Mesenchymal stem cell (in vitro differentiated cells and primary cell): ENCODE data around the gene FADS2.
A peak's percentile ranks its signal among the peaks of the same experiment; 100 is the strongest.

Experiments used
- DNase-seq: peaks from one replicate; pipeline ENCODE4 v3.0.0-alpha.2; 2013
- H2AFZ ChIP-seq: one replicate; pipeline ENCODE4 v1.6.1; 2013; ENCODE audit warnings: low read depth, mild to moderate bottlenecking, control low read depth, inconsistent platforms, low read length, moderate library complexity
- H2AK5ac ChIP-seq: 2 replicates; pipeline ENCODE4 v1.6.1; 2013; ENCODE audit warnings: low read length, moderate library complexity, mild to moderate bottlenecking, inconsistent platforms; ENCODE audit not compliant: severe bottlenecking
- H2BK120ac ChIP-seq: one replicate; pipeline ENCODE4 v1.6.1; 2013; ENCODE audit warnings: low read depth, mild to moderate bottlenecking, inconsistent platforms, low read length, moderate library complexity
- H2BK12ac ChIP-seq, 2 experiments: one replicate each; pipeline ENCODE4 v1.6.1; 2013; ENCODE audit warnings: inconsistent platforms in 2 of 2, low read length in 2 of 2, mild to moderate bottlenecking in 2 of 2, moderate library complexity in 2 of 2, control low read depth in 1 of 2
- H2BK15ac ChIP-seq: one replicate; pipeline ENCODE4 v1.6.1; 2013; ENCODE audit warnings: mild to moderate bottlenecking, low read depth, inconsistent platforms; ENCODE audit not compliant: poor library complexity, severe bottlenecking
- H2BK5ac ChIP-seq: 2 replicates; pipeline ENCODE4 v1.6.1; 2013; ENCODE audit warnings: low read depth, mild to moderate bottlenecking, low read length, control low read depth, inconsistent platforms; ENCODE audit not compliant: poor library complexity, severe bottlenecking
- H3K14ac ChIP-seq, 2 experiments: one replicate each; pipeline ENCODE4 v1.6.1; 2013; ENCODE audit warnings: inconsistent platforms in 2 of 2, low read length in 2 of 2, control low read depth in 1 of 2, mild to moderate bottlenecking in 1 of 2, moderate library complexity in 1 of 2
- H3K18ac ChIP-seq, 2 experiments: one replicate each; pipeline ENCODE4 v1.6.1; 2013; ENCODE audit warnings: inconsistent platforms in 2 of 2, low read length in 2 of 2, control low read depth in 1 of 2, low read depth in 1 of 2, mild to moderate bottlenecking in 1 of 2
- H3K23ac ChIP-seq, 2 experiments: one replicate each; pipeline ENCODE4 v1.6.1; 2013; ENCODE audit warnings: inconsistent platforms in 2 of 2, low read length in 2 of 2, mild to moderate bottlenecking in 2 of 2, moderate library complexity in 2 of 2, control low read depth in 1 of 2
- H3K27ac ChIP-seq: 2 replicates; pipeline ENCODE4 v1.5.1; 2013; ENCODE audit warnings: mild to moderate bottlenecking, moderate library complexity, low read length, control low read depth, inconsistent platforms; ENCODE audit not compliant: poor library complexity, severe bottlenecking
- H3K27me3 ChIP-seq, 2 experiments: 2 replicates each; pipeline versions ENCODE4 v1.6.1 to v1.7.0; 2013; ENCODE audit warnings: low read length in 2 of 2, mild to moderate bottlenecking in 2 of 2, moderate library complexity in 2 of 2, control low read depth in 1 of 2, inconsistent platforms in 1 of 2; ENCODE audit not compliant: control insufficient read depth in 1 of 2, insufficient read depth in 1 of 2
- H3K36me3 ChIP-seq, 2 experiments: 2 replicates each; pipeline versions ENCODE4 v1.6.1 to v1.7.0; 2013; ENCODE audit warnings: low read length in 2 of 2, control low read depth in 1 of 2, inconsistent platforms in 1 of 2, low read depth in 1 of 2, mild to moderate bottlenecking in 1 of 2; ENCODE audit not compliant: insufficient read depth in 2 of 2, control insufficient read depth in 1 of 2
- H3K4ac ChIP-seq, 2 experiments: one replicate each; pipeline ENCODE4 v1.6.1; 2013; ENCODE audit warnings: inconsistent platforms in 2 of 2, low read length in 2 of 2, mild to moderate bottlenecking in 2 of 2, moderate library complexity in 2 of 2, control low read depth in 1 of 2, low read depth in 1 of 2
- H3K4me1 ChIP-seq: 2 replicates; pipeline ENCODE4 v1.6.1; 2013; ENCODE audit warnings: low read depth, low read length, control low read depth; ENCODE audit not compliant: control insufficient read depth, insufficient read depth
- H3K4me2 ChIP-seq: 2 replicates; pipeline ENCODE4 v1.6.1; 2013; ENCODE audit warnings: low read length, mild to moderate bottlenecking, inconsistent platforms; ENCODE audit not compliant: poor library complexity, severe bottlenecking
- H3K4me3 ChIP-seq, 2 experiments: 2 replicates each; pipeline versions ENCODE4 v1.5.1 to v1.7.0; 2013; ENCODE audit warnings: low read length in 2 of 2, mild to moderate bottlenecking in 2 of 2, control low read depth in 1 of 2, low read depth in 1 of 2; ENCODE audit not compliant: insufficient read depth in 1 of 2
- H3K79me1 ChIP-seq: replicated peaks from 2 replicates; pipeline ENCODE4 v1.6.1; 2013; ENCODE audit warnings: mild to moderate bottlenecking, control low read depth, low read length, inconsistent platforms; ENCODE audit not compliant: poor library complexity, severe bottlenecking
- H3K9ac ChIP-seq: 2 replicates; pipeline ENCODE4 v1.7.0; 2013; ENCODE audit warnings: mild to moderate bottlenecking, low read length, moderate library complexity
- H3K9me3 ChIP-seq: 2 replicates; pipeline ENCODE4 v1.7.0; 2013; ENCODE audit warnings: mild to moderate bottlenecking, low read length; ENCODE audit not compliant: control insufficient read depth
- H4K8ac ChIP-seq: one replicate; pipeline ENCODE4 v1.6.1; 2013; ENCODE audit warnings: inconsistent platforms, mild to moderate bottlenecking, low read length, moderate library complexity
- H4K91ac ChIP-seq: one replicate; pipeline ENCODE4 v1.6.1; 2013; ENCODE audit warnings: mild to moderate bottlenecking, low read length, inconsistent platforms
- WGBS: methylation state at CpG from one replicate; pipeline ENCODE4 v1.1.7; 2013; ENCODE audit warnings: mixed read lengths; 5-methylcytosine and 5-hydroxymethylcytosine counted together

The FADS2 gene

DNA sequence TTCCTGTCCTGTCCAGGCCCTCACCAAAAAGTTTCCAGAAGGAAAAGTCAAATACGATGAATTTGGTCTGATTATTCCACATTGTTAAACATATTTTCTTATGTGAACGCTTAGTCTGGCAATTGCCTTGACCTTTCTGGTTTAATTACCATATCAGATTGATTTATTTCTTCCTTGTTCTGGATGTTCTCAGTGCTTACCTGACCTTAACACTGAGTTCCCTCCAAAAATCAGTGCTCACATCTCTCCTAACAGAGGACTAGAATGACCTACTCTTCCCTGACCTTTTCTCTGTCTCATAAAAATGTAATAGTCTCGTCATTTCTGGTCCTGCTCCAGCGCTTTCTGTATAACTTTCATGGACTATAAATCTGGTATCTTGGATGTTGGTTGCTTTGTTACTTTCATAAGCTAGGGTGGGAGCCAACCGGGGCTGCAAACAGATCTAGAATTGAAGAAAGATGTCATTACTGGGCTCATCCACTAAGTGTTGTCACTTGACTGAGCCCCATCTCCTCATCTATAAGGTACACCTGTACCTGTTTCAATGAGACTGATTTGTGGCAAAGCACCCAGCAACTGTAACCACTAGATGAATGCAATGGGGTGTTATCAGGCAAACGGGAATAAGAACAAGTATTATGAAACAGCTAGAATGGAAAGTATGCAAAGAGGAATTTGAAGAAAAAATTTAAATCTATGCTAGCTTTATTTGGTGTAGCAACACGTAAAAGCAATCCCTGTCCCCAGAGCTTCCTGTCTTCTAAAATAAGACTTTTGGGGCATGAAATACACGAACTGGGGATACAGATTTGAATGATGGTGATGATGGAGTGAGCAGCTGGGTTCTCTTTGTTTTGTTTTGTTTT lies 2.4 kb downstream of the FADS2 start:
- H3K4me3 ChIP-seq = peak overlapping the region in 1 of 2 experiments; percentile 87
- no peak overlapping the region for H2AK5ac ChIP-seq
- H3K27me3 ChIP-seq = no peaks in the 10 kb centered on the region
- no peak overlapping the region for H4K8ac ChIP-seq
- peaks cover 13% of the 10 kb centered on the region for H3K79me1 ChIP-seq
- H3K36me3 ChIP-seq = peaks cover 10 to 26% of the 10 kb centered on the region in 2 experiments
- peaks cover 43% of the 10 kb centered on the region for H3K4me1 ChIP-seq
- no peak overlapping the region for H2BK15ac ChIP-seq
- H2BK5ac ChIP-seq = no peak overlapping the region
- H2BK120ac ChIP-seq = no peak overlapping the region
- no peak overlapping the region for H4K91ac ChIP-seq
- DNase-seq = no peak
- H3K18ac ChIP-seq = no peak overlapping the region
- no peak overlapping the region for H3K27ac ChIP-seq
- peak overlapping the region; percentile 3 for H3K9ac ChIP-seq
- H2AFZ ChIP-seq = no peak overlapping the region
- no peak overlapping the region for H3K23ac ChIP-seq
- no peak overlapping the region for H3K14ac ChIP-seq
- 54% methylated on average over 6 of the region's 8 CpGs for WGBS
- H2BK12ac ChIP-seq = no peak overlapping the region
- peak overlapping the region in 1 of 2 experiments; percentile 38 for H3K4ac ChIP-seq
- H3K9me3 ChIP-seq = no peaks in the 10 kb centered on the region
- H3K4me2 ChIP-seq = no peak overlapping the region

DNA sequence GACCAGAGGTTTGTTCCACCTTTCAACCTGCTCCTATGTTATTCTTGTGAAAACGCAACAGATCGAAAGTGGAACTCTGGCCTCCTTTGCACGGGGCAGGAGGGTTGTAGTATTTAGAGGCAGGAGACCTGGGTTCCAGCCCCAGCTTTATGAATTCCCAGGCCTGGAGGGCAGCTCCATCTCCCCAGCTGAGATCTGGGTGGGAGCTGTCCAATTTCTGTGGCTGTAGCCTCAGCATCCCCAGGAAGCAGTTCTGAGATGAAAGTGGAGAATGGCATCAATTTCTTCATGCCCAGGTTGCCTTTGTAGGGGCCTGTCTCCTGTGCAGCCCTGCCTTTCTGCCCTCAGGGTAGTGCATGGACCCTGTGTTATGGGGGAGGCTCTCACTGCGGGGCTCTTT lies 4.1 kb downstream of the FADS2 start:
- Histone ChIP-seq H3K23ac (no peak overlapping the region), H3K4me1 (peaks cover 39% of the 10 kb centered on the region), H3K18ac (no peak overlapping the region), H2BK120ac (no peak overlapping the region), H3K4ac (no peak overlapping the region), H3K27me3 (no peaks in the 10 kb centered on the region), H2BK12ac (no peak overlapping the region), H2AK5ac (no peak overlapping the region), H3K4me2 (no peak overlapping the region), H3K27ac (no peak overlapping the region), H3K79me1 (peaks cover 14% of the 10 kb centered on the region), H3K4me3 (no peak overlapping the region), H2AFZ (no peak overlapping the region), H4K91ac (no peak overlapping the region), H3K36me3 (peaks cover 10 to 27% of the 10 kb centered on the region in 2 experiments), H2BK15ac (no peak overlapping the region), H3K9ac (no peak overlapping the region), H3K14ac (no peak overlapping the region), H3K9me3 (no peaks in the 10 kb centered on the region), H4K8ac (no peak overlapping the region), H2BK5ac (no peak overlapping the region)
- WGBS = 93% methylated on average over 4 of the region's 4 CpGs
- DNase-seq = no peak

DNA sequence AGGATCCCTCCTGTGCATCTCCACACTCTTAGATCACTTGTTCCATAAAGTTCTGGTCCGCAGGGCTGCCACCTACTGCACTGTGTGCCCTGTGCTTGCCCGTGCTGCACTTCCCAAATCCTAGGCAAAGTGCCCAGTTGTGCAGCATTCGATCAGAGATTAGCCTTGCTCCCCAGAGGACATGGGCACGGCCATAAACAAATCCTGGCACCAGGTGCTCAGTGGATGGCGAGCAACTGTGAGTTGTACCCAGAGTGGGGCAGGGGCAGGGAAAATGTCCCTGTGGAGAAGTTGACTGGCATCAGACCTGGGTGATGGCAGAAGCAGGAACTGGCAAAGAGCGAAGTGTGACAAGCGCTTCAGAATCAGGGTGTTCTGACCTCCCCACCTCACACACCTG lies 4.7 kb downstream of the FADS2 start:
- Histone ChIP-seq H3K36me3 (peaks cover 15 to 32% of the 10 kb centered on the region in 2 experiments), H3K9ac (no peak overlapping the region), H3K23ac (peak overlapping the region in 1 of 2 experiments; percentile 46), H3K4me3 (no peak overlapping the region), H3K27ac (no peak overlapping the region), H2BK15ac (peak overlapping the region; percentile 37), H3K14ac (peak overlapping the region in 1 of 2 experiments; percentile 84), H3K9me3 (no peaks in the 10 kb centered on the region), H3K79me1 (peaks cover 19% of the 10 kb centered on the region), H2AFZ (no peak overlapping the region), H4K91ac (no peak overlapping the region), H3K4me2 (no peak overlapping the region), H2BK12ac (peak overlapping the region in 1 of 2 experiments; percentile 29), H2BK5ac (no peak overlapping the region), H3K27me3 (no peaks in the 10 kb centered on the region), H2BK120ac (no peak overlapping the region), H3K18ac (no peak overlapping the region), H2AK5ac (no peak overlapping the region), H3K4ac (no peak overlapping the region), H4K8ac (peak overlapping the region; percentile 13), H3K4me1 (peaks cover 39% of the 10 kb centered on the region)
- 96% methylated on average over 7 of the region's 7 CpGs for WGBS
- no peak for DNase-seq

DNA sequence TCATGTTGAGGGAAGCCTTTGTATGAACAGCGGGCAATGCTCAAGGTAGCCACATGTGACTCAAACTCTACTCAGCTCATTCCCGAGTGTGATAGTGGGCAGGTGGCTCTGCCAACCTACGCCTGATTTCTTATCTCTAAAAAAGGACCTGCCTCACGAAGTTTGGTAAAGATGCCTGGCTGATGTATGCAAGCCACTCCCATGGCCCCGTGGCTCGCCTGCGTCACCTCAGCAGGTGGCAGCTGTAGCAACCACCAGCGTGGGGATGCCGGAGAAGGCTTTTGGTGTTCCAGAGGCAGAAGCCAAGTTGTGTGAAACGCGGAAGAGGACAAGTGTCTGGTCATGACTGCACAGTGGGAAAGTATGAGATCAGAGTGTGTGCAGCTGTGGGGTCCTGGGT lies 5.4 kb downstream of the FADS2 start:
- peak overlapping the region in 1 of 2 experiments; percentile 90 for H2BK12ac ChIP-seq

More for the DNA sequence above, 5.4 kb downstream of the FADS2 start:
- WGBS = 96% methylated on average over 11 of the region's 11 CpGs
- H4K8ac ChIP-seq = no peak overlapping the region
- H3K18ac ChIP-seq = peak overlapping the region in 1 of 2 experiments; percentile 35
- no peak overlapping the region for H3K4me2 ChIP-seq
- no peak overlapping the region for H3K4me3 ChIP-seq
- H3K9me3 ChIP-seq = no peaks in the 10 kb centered on the region
- no peak overlapping the region for H2BK5ac ChIP-seq
- no peak overlapping the region for H3K23ac ChIP-seq
- no peak for DNase-seq
- no peak overlapping the region for H3K9ac ChIP-seq
- H3K27me3 ChIP-seq = no peaks in the 10 kb centered on the region
- H3K79me1 ChIP-seq = peaks cover 26% of the 10 kb centered on the region
- peak overlapping the region in 1 of 2 experiments; percentile 64 for H3K4ac ChIP-seq
- H3K4me1 ChIP-seq = peaks cover 36% of the 10 kb centered on the region
- peak overlapping the region; percentile 21 for H4K91ac ChIP-seq
- no peak overlapping the region for H2BK15ac ChIP-seq
- no peak overlapping the region for H2AFZ ChIP-seq
- H3K14ac ChIP-seq = no peak overlapping the region
- H2AK5ac ChIP-seq = no peak overlapping the region
- no peak overlapping the region for H2BK120ac ChIP-seq
- H3K36me3 ChIP-seq = peaks cover 22 to 40% of the 10 kb centered on the region in 2 experiments
- H3K27ac ChIP-seq = no peak overlapping the region
